GM12874 (cell line): ENCODE results near the gene CRYBG3.

Experiments used
- CTCF ChIP-seq: IDR thresholded peaks from 2 replicates; pipeline ENCODE4 v1.5.1; 2011; ENCODE audit warnings: low read depth, mild to moderate bottlenecking, control low read depth, low read length, moderate library complexity; ENCODE audit not compliant: insufficient read depth

Gene CRYBG3

GRCh38 chr3:97825101-97825500 lies 3.3 kb downstream of the CRYBG3 start:
- TF ChIP-seq CTCF = no peak

GRCh38 chr3:97827741-97828471 lies 6.1 kb downstream of the CRYBG3 start:
- no peak for TF ChIP-seq CTCF

DNA sequence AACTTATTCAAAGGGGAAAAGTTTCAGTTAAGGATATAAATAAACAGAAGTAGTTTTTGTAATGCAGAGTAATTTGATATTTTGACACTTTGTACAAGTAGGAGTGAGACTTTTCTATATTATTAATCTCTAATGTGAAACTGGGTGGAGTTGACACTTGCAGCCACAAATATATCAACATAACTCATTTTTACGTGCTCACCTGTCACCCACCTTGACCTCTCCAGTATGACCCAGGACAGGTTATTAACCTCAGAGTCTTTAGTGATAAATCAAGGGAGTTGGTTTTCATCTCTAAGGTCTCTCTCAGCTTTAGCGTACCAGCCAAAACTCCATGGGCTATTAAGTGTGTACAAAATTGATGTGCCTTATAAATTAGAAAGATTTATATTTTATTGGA lies 7.4 kb downstream of the CRYBG3 start:
- TF ChIP-seq CTCF = no peak

- TF ChIP-seq CTCF = no peak
Measured at GRCh38 chr3:97830638-97831037, 8.8 kb downstream of the CRYBG3 start.

DNA sequence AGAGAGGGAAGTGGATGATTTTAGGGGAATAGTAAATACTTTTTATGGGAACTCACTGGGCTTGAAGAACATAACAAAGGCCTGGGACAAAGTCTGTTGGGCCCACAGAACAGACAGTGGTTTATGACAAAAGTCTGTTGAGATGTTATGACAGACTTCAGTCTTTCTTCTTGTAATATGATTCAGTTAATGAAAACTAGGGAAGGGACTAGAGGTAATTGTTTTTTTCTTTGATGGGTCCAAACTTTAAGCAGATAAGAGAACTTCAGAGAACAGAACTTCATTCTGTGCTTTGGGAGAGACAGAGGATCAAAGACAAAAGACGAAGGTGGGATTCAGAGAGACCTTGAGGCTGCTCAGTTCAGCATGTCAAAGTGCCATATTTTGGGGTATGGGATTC lies 9.3 kb downstream of the CRYBG3 start:
- TF ChIP-seq CTCF = no peak

GRCh38 chr3:97835761-97836160 lies 13.9 kb downstream of the CRYBG3 start:
- no peak for TF ChIP-seq CTCF

DNA sequence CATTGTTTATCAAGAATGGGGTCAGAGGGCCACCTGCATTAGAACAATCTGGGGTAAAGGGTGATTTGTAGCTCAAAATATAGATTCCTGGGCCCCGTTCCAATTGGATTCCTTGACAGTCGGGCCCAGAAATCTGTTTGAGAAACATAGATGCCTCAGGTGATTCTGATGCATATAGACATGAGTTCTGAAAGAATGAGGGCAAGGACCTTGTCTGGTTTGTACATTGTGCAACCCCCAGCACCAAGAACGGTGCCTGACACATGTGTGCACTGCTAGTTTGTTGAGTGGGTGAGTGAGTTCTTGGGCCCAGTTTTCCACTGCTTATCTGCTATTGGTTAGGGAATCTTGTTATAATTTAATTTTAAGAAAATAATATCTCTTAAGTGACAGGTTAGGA lies 16.6 kb downstream of the CRYBG3 start:
- TF ChIP-seq CTCF = no peak

GRCh38 chr3:97839944-97840343 lies 18.1 kb downstream of the CRYBG3 start:
- TF ChIP-seq CTCF = no peak
